Liver (tissue), 3 donors: ENCODE data around the gene MMP21.

ENCODE experiments used
- CTCF ChIP-seq: fragments of 150-350 bp; IDR thresholded peaks from 2 replicates; pipeline ENCODE4 v1.5.1; 2017; ENCODE audit warnings: improper control_type of control experiment, low read depth, low read length; ENCODE audit not compliant: missing input control
- FOXA1 ChIP-seq: IDR thresholded peaks from 2 replicates; pipeline ENCODE4 v1.6.1; 2016; ENCODE audit warnings: antibody characterized with exemption
- GABPA ChIP-seq, 2 donors: IDR thresholded peaks in 1 of 2; conservative IDR thresholded peaks in 1 of 2; 2 replicates each; pipeline ENCODE4 v1.6.1; 2016; ENCODE audit warnings: antibody characterized with exemption in 2 of 2, mild to moderate bottlenecking in 1 of 2, moderate library complexity in 1 of 2
- JUND ChIP-seq, 2 donors: IDR thresholded peaks; 2 replicates each; pipeline ENCODE4 v1.6.1; 2016; ENCODE audit warnings: antibody characterized with exemption in 2 of 2
- MAX ChIP-seq: IDR thresholded peaks from 2 replicates; pipeline ENCODE4 v1.6.1; 2016; ENCODE audit warnings: antibody characterized with exemption
- NR2F2 ChIP-seq: IDR thresholded peaks from 2 replicates; pipeline ENCODE4 v1.6.1; 2016; ENCODE audit warnings: antibody characterized with exemption
- RAD21 ChIP-seq, 2 donors: IDR thresholded peaks; 2 replicates each; pipeline ENCODE4 v1.6.1; 2016; ENCODE audit warnings: antibody characterized with exemption in 2 of 2, mild to moderate bottlenecking in 2 of 2
- RXRA ChIP-seq, 2 donors: IDR thresholded peaks; 2 replicates each; pipeline ENCODE4 v1.6.1; 2017 to 2018; ENCODE audit warnings: antibody characterized with exemption in 2 of 2, mild to moderate bottlenecking in 1 of 2
- SP1 ChIP-seq: IDR thresholded peaks from 2 replicates; pipeline ENCODE4 v1.6.1; 2018; ENCODE audit warnings: antibody characterized with exemption, mild to moderate bottlenecking
- TAF1 ChIP-seq: conservative IDR thresholded peaks from 2 replicates; pipeline ENCODE4 v1.6.1; 2016; ENCODE audit warnings: antibody characterized with exemption, mild to moderate bottlenecking
- YY1 ChIP-seq: IDR thresholded peaks from 2 replicates; pipeline ENCODE4 v1.6.1; 2016; ENCODE audit warnings: antibody characterized with exemption, mild to moderate bottlenecking
- TF ChIP-seq, protein P1 (sequence below): IDR thresholded peaks from 2 replicates; pipeline ENCODE4 v1.6.1; 2016; ENCODE audit warnings: antibody characterized with exemption, mild to moderate bottlenecking
- TF ChIP-seq, protein P2 (sequence below): IDR thresholded peaks from 2 replicates; pipeline ENCODE4 v1.6.1; 2016; ENCODE audit warnings: antibody characterized with exemption
- TF ChIP-seq, protein P3 (sequence below): IDR thresholded peaks from 2 replicates; pipeline ENCODE4 v1.6.1; 2016; ENCODE audit warnings: antibody characterized with exemption
- donor health status: healthy.
- donor health status: healthy.

- TF ChIP-seq CTCF (no peak), RAD21 (IDR thresholded peaks at IDR 0.05) (no peak), YY1 (no peak), MAX (no peak), GABPA (IDR thresholded peaks at IDR 0.05 in 1 of 2, conservative IDR thresholded peaks at IDR 0.05 in 1 of 2) (no peak), NR2F2 (no peak), TAF1 (no peak), JUND (IDR thresholded peaks at IDR 0.05) (no peak), SP1 (no peak), RXRA (IDR thresholded peaks at IDR 0.05) (no peak), FOXA1 (no peak)
- TF ChIP-seq, protein P1, sequence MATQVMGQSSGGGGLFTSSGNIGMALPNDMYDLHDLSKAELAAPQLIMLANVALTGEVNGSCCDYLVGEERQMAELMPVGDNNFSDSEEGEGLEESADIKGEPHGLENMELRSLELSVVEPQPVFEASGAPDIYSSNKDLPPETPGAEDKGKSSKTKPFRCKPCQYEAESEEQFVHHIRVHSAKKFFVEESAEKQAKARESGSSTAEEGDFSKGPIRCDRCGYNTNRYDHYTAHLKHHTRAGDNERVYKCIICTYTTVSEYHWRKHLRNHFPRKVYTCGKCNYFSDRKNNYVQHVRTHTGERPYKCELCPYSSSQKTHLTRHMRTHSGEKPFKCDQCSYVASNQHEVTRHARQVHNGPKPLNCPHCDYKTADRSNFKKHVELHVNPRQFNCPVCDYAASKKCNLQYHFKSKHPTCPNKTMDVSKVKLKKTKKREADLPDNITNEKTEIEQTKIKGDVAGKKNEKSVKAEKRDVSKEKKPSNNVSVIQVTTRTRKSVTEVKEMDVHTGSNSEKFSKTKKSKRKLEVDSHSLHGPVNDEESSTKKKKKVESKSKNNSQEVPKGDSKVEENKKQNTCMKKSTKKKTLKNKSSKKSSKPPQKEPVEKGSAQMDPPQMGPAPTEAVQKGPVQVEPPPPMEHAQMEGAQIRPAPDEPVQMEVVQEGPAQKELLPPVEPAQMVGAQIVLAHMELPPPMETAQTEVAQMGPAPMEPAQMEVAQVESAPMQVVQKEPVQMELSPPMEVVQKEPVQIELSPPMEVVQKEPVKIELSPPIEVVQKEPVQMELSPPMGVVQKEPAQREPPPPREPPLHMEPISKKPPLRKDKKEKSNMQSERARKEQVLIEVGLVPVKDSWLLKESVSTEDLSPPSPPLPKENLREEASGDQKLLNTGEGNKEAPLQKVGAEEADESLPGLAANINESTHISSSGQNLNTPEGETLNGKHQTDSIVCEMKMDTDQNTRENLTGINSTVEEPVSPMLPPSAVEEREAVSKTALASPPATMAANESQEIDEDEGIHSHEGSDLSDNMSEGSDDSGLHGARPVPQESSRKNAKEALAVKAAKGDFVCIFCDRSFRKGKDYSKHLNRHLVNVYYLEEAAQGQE = no peak
- TF ChIP-seq, protein P2, sequence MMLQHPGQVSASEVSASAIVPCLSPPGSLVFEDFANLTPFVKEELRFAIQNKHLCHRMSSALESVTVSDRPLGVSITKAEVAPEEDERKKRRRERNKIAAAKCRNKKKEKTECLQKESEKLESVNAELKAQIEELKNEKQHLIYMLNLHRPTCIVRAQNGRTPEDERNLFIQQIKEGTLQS = no peak
- TF ChIP-seq, protein P3, sequence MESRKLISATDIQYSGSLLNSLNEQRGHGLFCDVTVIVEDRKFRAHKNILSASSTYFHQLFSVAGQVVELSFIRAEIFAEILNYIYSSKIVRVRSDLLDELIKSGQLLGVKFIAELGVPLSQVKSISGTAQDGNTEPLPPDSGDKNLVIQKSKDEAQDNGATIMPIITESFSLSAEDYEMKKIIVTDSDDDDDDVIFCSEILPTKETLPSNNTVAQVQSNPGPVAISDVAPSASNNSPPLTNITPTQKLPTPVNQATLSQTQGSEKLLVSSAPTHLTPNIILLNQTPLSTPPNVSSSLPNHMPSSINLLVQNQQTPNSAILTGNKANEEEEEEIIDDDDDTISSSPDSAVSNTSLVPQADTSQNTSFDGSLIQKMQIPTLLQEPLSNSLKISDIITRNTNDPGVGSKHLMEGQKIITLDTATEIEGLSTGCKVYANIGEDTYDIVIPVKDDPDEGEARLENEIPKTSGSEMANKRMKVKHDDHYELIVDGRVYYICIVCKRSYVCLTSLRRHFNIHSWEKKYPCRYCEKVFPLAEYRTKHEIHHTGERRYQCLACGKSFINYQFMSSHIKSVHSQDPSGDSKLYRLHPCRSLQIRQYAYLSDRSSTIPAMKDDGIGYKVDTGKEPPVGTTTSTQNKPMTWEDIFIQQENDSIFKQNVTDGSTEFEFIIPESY = no peak
These were observed 19.4 kb downstream of the MMP21 start for GRCh38 chr10:125756196-125756595.
